Hepatocyte (in vitro differentiated cells): ENCODE results near the gene FYN. TPM values are rescaled to one million over a fixed set of nuclear protein-coding genes. Genes with fewer than 3 reads are reported as not detected.

Source experiments
- DNase-seq: peaks from one replicate; pipeline ENCODE4 v3.0.0-alpha.2; 2016; ENCODE audit warnings: low spot score
- H2AFZ ChIP-seq: fragments of 200-600 bp; sonication (generic); 2 replicates; pipeline ENCODE4 v1.6.0; 2016; ENCODE audit warnings: antibody characterized with exemption, mild to moderate bottlenecking
- H3K27ac ChIP-seq: fragments of 200-600 bp; sonication (generic); 2 replicates; pipeline ENCODE4 v1.5.1; 2016; ENCODE audit warnings: mild to moderate bottlenecking
- H3K27me3 ChIP-seq: fragments of 200-600 bp; sonication (generic); 2 replicates; pipeline ENCODE4 v1.6.1; 2016
- H3K36me3 ChIP-seq: fragments of 200-600 bp; sonication (generic); replicated peaks from 2 replicates; pipeline ENCODE4 v1.5.1; 2016; ENCODE audit warnings: low read depth; ENCODE audit not compliant: insufficient read depth
- H3K4me1 ChIP-seq: fragments of 200-600 bp; sonication (generic); 2 replicates; pipeline ENCODE4 v1.5.1; 2016; ENCODE audit warnings: mild to moderate bottlenecking, moderate library complexity; ENCODE audit not compliant: insufficient read depth
- H3K4me2 ChIP-seq: fragments of 200-600 bp; sonication (generic); 2 replicates; pipeline ENCODE4 v1.6.0; 2016
- H3K4me3 ChIP-seq: fragments of 200-600 bp; sonication (generic); 2 replicates; pipeline ENCODE4 v1.5.1; 2016; ENCODE audit warnings: mild to moderate bottlenecking
- H3K79me2 ChIP-seq: fragments of 200-600 bp; sonication (generic); 2 replicates; pipeline ENCODE4 v1.6.0; 2017; ENCODE audit warnings: mild to moderate bottlenecking
- H3K9me2 ChIP-seq: fragments of 200-600 bp; sonication (generic); replicated peaks from 2 replicates; pipeline ENCODE4 v1.6.0; 2017; ENCODE audit warnings: mild to moderate bottlenecking; ENCODE audit not compliant: insufficient read depth
- H3K9me3 ChIP-seq: fragments of 200-600 bp; sonication (generic); 2 replicates; pipeline ENCODE4 v1.5.1; 2016; ENCODE audit warnings: low read depth, mild to moderate bottlenecking
- H4K20me1 ChIP-seq: fragments of 200-600 bp; sonication (generic); 2 replicates; pipeline ENCODE4 v1.6.0; 2016; ENCODE audit warnings: mild to moderate bottlenecking; ENCODE audit not compliant: insufficient read depth, poor library complexity, severe bottlenecking
- CTCF ChIP-seq: fragments of 200-600 bp; sonication (generic); IDR thresholded peaks from 2 replicates; pipeline ENCODE4 v1.5.1; 2016; ENCODE audit warnings: antibody characterized with exemption, mild to moderate bottlenecking; ENCODE audit not compliant: poor library complexity
- EZH2 ChIP-seq: fragments of 200-600 bp; sonication (generic); IDR thresholded peaks from 2 replicates; pipeline ENCODE4 v1.6.1; 2016; ENCODE audit warnings: antibody characterized with exemption, mild to moderate bottlenecking, borderline replicate concordance
- EZH2phosphoT487 ChIP-seq: fragments of 200-600 bp; sonication (generic); IDR thresholded peaks from one replicate; pipeline ENCODE4 v1.6.1; 2018; ENCODE audit warnings: antibody characterized with exemption, mild to moderate bottlenecking, low read depth, moderate library complexity; ENCODE audit not compliant: unreplicated experiment, severe bottlenecking
- WGBS: methylation state at CpG from one replicate; pipeline ENCODE4 v1.1.6; 2016; ENCODE audit warnings: low lambda C conversion rate; ENCODE audit errors: missing lambda C conversion rate; 5-methylcytosine and 5-hydroxymethylcytosine counted together
- polyA plus RNA-seq: library from polyadenylated mRNA; unstranded; fragments of >200 nt; fragmentation: Nextera tagmentation; extraction: Ambion mirVana; gene quantifications from 2 replicates; pipeline ENCODE4 v1.2.1, GENCODE V29; 2016
- total RNA-seq: library from RNA; depleted of rRNA; stranded (reverse); fragments of >200 nt; gene quantifications from 2 replicates; pipeline ENCODE4 v1.2.3, GENCODE V29; 2014

FYN gene
- total and polyA plus RNA-seq, 2 experiments from 2014 or later = 40.0 to 70.1 TPM

GRCh38 chr6:111845441-111845871, 27.8 kb downstream of the FYN start:
- Histone ChIP-seq H3K79me2 (peaks cover 51% of the 10 kb centered on the region), H3K9me2 (no peaks in the 10 kb centered on the region), H3K4me2 (no peak overlapping the region), H3K36me3 (no peaks in the 10 kb centered on the region), H3K4me3 (no peak overlapping the region), H3K4me1 (peaks cover 31% of the 10 kb centered on the region), H3K27me3 (no peaks in the 10 kb centered on the region), H4K20me1 (no peaks in the 10 kb centered on the region), H3K27ac (no peak overlapping the region), H3K9me3 (no peaks in the 10 kb centered on the region), H2AFZ (no peak overlapping the region)
- TF ChIP-seq CTCF (no peak), EZH2phosphoT487 (no peak), EZH2 (no peak)
- 86% methylated on average over 8 of the region's 8 CpGs for WGBS
- peak; percentile 15 for DNase-seq

- WGBS = 67% methylated on average over 2 of the region's 2 CpGs
- no peaks in the 10 kb centered on the region for H3K9me2 ChIP-seq
- TF ChIP-seq EZH2phosphoT487 (no peak), CTCF (no peak), EZH2 (no peak)
- H3K4me1 ChIP-seq = peaks cover 31% of the 10 kb centered on the region
- H3K9me3 ChIP-seq = no peaks in the 10 kb centered on the region
- no peak for DNase-seq
- H2AFZ ChIP-seq = no peak overlapping the region
- H3K36me3 ChIP-seq = no peaks in the 10 kb centered on the region
- H3K79me2 ChIP-seq = peaks cover 47% of the 10 kb centered on the region
- no peak overlapping the region for H3K27ac ChIP-seq
- H3K4me3 ChIP-seq = no peak overlapping the region
- no peak overlapping the region for H3K4me2 ChIP-seq
- H4K20me1 ChIP-seq = no peaks in the 10 kb centered on the region
- no peaks in the 10 kb centered on the region for H3K27me3 ChIP-seq
Observed at GRCh38 chr6:111844921-111845320, 28.3 kb downstream of the FYN start.

- WGBS = 67% methylated on average over 4 of the region's 4 CpGs
- Histone ChIP-seq H3K4me2 (no peak overlapping the region), H3K27ac (no peak overlapping the region), H3K27me3 (no peaks in the 10 kb centered on the region), H3K9me3 (no peaks in the 10 kb centered on the region), H4K20me1 (no peaks in the 10 kb centered on the region), H3K79me2 (peaks cover 43% of the 10 kb centered on the region), H3K9me2 (no peaks in the 10 kb centered on the region), H3K4me3 (no peak overlapping the region), H2AFZ (no peak overlapping the region), H3K4me1 (peaks cover 31% of the 10 kb centered on the region), H3K36me3 (no peaks in the 10 kb centered on the region)
- TF ChIP-seq EZH2 (no peak), CTCF (no peak), EZH2phosphoT487 (no peak)
- DNase-seq = no peak
Observed at GRCh38 chr6:111844376-111844775, 28.9 kb downstream of the FYN start.
